Activated CD4-positive, alpha-beta T cell treated with anti-CD3 and anti-CD28 coated beads for 4 hours (primary cell): ENCODE data around the gene MTA3.

ENCODE experiments used
- DNase-seq, 2 donors: peaks; one replicate each; pipeline ENCODE4 v3.0.0-alpha.2; 2020

The MTA3 gene

DNA sequence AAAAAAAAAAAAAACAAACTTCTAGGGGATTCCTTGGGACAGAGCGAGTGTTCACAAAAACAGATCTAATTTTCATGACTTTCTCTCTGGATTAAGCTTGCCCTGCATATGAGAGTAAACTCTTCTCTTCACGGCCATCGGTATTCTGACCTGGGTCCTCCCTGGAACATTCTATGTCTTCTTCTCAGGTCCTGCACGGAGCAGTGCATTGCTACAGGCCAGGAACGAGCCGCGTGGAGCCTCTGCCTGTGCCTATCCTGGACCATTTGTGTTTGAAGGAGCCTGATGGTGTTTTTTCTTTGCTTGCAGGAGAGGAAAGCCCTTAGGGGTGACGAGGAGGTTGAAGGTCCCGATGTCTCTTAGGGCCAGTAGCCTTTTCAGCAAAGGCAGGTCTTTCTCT, 197.3 kb downstream of the MTA3 start:
- no peak for DNase-seq

DNA sequence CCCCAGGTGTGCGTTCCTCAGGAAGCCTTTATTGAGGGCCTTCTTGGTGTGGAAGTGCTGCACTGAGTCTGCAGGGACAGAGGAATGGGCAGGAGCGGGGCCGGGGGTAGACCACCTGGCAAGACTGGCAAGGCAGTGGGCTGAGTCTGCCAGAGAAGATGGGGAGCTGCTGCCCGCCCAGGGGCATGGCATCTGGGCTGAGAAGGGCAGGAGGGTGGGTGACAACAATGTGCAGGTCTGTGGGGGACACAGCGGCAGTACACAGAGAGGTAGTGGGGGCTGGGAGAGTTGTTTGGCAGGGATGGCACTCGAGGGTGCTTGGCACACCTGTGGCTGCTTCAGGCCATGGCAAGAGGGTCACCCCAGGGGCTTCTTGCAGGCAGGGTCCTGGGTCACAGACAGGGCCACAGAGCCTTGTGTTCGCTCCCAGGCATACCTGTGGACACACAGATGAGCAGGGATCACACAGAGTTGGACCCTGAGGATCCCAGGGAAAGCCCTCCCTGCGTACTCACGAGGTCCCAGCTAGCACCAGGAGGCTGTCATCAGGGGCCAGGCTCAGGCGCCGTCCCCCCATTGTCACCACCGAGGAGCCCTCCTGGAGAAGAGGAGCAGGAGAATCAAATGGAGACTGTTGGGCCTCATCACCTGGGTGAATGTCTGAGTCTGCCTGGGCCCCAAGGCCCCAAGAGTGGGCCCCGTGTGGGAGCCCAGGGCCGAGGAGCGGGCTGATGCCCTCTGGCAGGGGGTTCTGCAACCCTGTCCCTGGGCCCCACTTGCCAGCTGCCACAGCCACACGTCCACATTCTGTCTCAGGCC, 198.9 kb downstream of the MTA3 start:
- no peak for DNase-seq

DNA sequence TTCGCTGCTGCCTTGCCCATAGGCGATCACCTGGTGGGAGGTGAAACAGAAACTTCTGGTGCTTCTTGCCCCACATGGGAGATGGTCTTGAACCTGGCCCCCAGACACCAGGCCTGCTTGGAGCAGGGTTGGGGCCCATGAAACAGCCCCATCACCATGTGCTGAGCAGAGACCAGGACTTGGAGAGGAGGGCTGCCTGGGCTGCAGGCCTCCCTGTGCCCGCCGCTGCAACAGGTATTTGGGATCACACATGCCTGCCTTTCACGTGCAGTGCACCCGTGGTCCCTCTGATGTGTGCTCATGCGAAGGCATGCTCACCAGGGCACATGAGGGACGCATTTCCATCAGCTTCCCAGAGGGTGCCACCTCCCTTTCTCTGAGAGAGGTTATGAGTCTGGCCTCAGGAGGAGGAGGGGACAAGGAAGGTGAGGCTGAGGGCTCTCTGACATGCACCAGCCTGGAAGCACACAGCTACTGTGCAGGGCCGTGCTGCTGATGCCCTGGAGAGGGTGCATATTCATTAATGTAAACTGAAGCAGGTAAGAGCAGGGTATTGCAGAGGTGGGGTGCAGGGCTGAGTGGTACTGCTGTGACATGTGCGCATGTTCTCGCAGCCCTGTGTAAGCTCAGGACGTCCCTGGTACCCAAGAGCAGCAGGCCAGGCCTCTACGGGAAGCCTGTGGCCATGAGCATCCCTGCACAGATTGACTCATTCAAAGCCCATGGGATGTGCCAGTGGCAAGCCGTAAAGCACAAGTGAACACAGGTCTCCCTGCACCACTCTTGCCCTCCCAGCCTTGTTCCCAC, 199.7 kb downstream of the MTA3 start:
- DNase-seq, result no peak

DNA sequence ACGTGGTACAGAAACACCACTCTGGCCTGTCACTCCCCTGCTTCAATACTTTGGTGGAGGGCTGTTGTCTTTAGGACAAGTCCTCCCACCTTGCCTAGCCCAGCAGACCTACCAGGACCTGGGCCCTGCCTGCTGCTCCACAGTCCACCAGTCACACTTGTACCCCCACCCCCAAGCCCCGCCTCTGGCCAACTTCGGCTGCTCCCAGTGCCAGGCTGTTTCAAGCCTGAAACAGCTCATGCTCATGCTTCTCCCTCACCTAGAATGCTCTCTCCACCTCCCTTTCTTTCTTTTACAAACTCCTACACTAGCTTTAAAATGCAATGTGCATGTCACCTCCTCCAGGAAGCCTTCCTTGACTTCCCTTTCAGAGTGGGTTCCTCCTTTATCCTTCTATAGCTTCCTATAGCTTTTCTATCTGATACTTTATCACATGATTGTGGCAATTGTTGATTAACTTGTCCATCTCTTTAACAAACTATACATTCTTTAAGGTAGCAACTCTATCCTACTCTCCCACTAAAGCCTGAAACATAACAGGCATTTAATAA, 200.3 kb downstream of the MTA3 start:
- no peak for DNase-seq

DNA sequence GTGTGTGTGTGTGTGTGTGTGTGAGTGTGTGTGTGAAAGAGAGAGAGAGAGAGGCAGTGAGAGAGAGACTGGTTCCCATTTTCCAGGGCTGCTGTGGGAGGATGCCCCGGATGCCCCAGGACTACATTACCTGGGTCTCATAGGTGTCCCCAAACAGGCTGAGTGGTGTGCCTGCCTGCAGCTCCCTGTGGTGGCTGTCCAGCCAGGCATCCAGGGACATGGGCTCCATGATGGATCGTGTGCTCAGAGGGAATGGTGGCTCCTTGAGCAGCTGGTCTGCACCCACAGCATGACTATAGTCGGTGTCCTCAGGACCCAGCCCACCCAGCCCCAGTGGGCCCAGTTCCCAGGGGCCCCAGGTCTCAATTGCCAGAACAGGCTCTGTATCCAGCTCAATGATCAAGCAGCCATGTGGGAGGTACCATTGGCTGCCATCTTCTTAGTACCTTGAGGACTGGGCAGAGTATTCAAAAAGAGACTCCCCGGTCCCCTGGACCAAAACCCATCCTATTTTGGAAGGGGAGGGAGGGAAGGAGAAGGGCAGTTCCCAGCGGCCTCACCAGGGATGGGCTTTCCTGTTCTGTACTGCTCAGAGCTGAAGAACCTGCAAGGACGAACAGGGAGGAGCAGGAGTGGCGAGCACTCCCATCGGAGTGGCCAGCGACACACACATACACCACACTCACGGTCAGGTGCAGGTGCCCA, 201.3 kb downstream of the MTA3 start:
- DNase-seq, result no peak

- DNase-seq, result no peak
Observed at GRCh38 chr2:42770288-42771131, 202.1 kb downstream of the MTA3 start.

GRCh38 chr2:42771546-42772153, 203.2 kb downstream of the MTA3 start:
- DNase-seq, result no peak

- DNase-seq, result no peak
Observed at GRCh38 chr2:42775186-42775585, 206.8 kb downstream of the MTA3 start.

- no peak for DNase-seq
Observed at GRCh38 chr2:42775810-42776209, 207.4 kb downstream of the MTA3 start.

GRCh38 chr2:42777883-42778805, 209.7 kb downstream of the MTA3 start:
- no peak for DNase-seq

GRCh38 chr2:42781181-42781580, 212.7 kb downstream of the MTA3 start:
- DNase-seq, result no peak

GRCh38 chr2:42783511-42783910, 215.1 kb downstream of the MTA3 start:
- DNase-seq, result no peak

DNA sequence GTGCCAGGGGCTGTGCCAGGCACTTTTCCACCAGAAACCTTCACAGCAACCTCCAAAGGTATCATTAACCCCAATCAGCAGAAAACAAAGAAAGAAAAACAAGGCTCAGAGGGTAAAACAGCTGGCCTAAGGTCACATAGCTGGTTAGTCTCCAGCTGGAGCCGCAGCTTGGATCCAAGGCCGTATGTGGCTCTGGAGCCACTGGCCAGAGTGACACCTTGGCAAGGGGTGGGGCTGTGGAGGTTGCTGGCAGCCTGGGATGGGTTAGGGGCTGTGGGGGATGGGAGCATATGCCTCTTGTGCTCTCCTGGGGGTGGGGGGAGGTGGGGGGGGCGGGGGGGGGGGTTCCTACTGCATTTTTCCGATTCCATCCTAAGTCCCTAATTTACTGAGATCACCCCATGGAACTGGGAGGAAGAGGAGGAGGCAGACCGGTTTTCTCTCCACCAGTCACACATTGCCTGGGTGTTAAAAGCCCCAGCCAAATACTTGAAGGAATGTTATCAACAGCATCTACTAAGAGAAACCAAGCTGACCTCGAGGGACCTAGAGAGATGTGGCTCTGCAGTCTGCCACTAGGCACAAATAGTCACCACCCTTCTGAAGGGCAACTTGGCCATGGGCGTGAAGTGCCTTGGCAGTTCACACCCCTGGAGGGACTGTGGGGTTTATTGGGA, 215.9 kb downstream of the MTA3 start:
- no peak for DNase-seq

GRCh38 chr2:42786561-42787345, 218.3 kb downstream of the MTA3 start:
- DNase-seq, result no peak

DNA sequence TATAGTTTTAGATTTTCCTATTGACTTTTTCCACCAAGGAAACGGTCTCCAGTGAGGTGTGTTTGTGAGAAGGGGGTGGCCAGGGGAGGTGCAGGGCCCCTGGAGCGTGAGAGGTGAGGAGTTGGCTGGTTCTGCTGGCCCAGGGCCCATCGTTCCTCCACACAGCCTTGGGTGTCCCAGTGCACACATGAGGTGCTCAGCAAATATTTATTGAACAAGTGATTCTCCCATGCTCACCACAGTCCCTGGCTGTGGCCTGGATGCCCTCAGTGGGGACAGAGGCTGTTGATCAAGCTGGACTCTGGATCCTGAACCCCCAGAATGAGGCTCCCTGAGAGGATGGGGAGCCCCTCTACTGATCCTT, 219.0 kb downstream of the MTA3 start:
- no peak for DNase-seq

GRCh38 chr2:42787788-42788477, 219.5 kb downstream of the MTA3 start:
- DNase-seq, result no peak

DNA sequence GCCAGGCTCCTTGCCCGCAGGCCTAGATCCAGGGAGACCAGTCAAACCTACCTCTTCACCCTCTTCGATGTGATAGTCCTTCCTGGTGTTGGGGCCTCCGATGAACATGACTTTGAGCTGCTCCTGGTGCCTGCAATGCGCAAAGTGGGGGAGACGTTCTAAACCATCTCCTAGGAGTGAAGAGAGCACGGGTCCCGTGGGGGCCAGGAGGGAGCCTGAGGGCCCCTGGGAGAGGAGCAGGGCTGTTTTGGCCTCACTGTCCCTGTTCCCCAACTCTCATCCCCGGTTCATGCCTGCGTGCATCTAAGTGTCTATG, 220.0 kb downstream of the MTA3 start:
- no peak for DNase-seq

GRCh38 chr2:42788882-42789281, 220.4 kb downstream of the MTA3 start:
- no peak for DNase-seq

- no peak for DNase-seq
Observed at GRCh38 chr2:42789751-42790150, 221.3 kb downstream of the MTA3 start.
